H1 (cell line): ENCODE results near the gene ELFN1. TPM values are rescaled to one million over a fixed set of nuclear protein-coding genes. Genes with fewer than 3 reads are reported as not detected.
A peak's percentile ranks its signal among the peaks of the same experiment; 100 is the strongest.

Source experiments
- CTCF ChIA-PET: fragments of 300-600 bp; sonication (Branson Sonifier 250); formaldehyde crosslinking; loops from one replicate; lab custom pipeline; 2021; ENCODE audit not compliant: partially characterized antibody; lab: Charles Lee
- POLR2A ChIA-PET: fragments of 300-600 bp; sonication (Branson Sonifier 250); formaldehyde crosslinking; loops from one replicate; lab custom pipeline; 2021; ENCODE audit warnings: inconsistent platforms; ENCODE audit not compliant: partially characterized antibody; lab: Charles Lee
- DNase-seq, 2 experiments: peaks; one replicate each; pipeline versions ENCODE4 v3.0.0 to v3.0.0-alpha.2; 2010 to 2022; ENCODE audit warnings: low spot score in 2 of 2, low read depth in 1 of 2, mixed read lengths in 1 of 2
- FAIRE-seq: peaks from 2 replicates; lab custom pipeline; 2011; peaks lifted over from hg19 to GRCh38; lab: Jason Lieb, UNC
- H2AFZ ChIP-seq: 2 replicates; pipeline ENCODE4 v1.8.1; 2012; ENCODE audit warnings: low read length, inconsistent platforms
- H2AK5ac ChIP-seq: 2 replicates; pipeline ENCODE4 v1.6.1; 2013; ENCODE audit warnings: low read depth, low read length
- H2BK120ac ChIP-seq: replicated peaks from 2 replicates; pipeline ENCODE3; 2013; ENCODE audit warnings: low read depth, low read length, inconsistent platforms
- H2BK12ac ChIP-seq: 2 replicates; pipeline ENCODE4 v1.6.1; 2013; ENCODE audit warnings: low read depth, low read length
- H2BK15ac ChIP-seq: 2 replicates; pipeline ENCODE4 v1.6.1; 2013; ENCODE audit warnings: low read length
- H2BK20ac ChIP-seq: 2 replicates; pipeline ENCODE4 v1.6.1; 2013; ENCODE audit warnings: low read length
- H2BK5ac ChIP-seq: 2 replicates; pipeline ENCODE4 v1.6.1; 2013; ENCODE audit warnings: low read depth, low read length
- H3K14ac ChIP-seq: 2 replicates; pipeline ENCODE4 v1.6.1; 2013; ENCODE audit warnings: inconsistent platforms; ENCODE audit not compliant: insufficient read length
- H3K18ac ChIP-seq: 2 replicates; pipeline ENCODE4 v1.6.1; 2013; ENCODE audit warnings: low read length; ENCODE audit errors: extremely low read depth
- H3K23ac ChIP-seq: 2 replicates; pipeline ENCODE4 v1.6.1; 2013; ENCODE audit warnings: inconsistent platforms; ENCODE audit not compliant: insufficient read length
- H3K23me2 ChIP-seq: 2 replicates; pipeline ENCODE4 v1.6.1; 2013; ENCODE audit warnings: low read depth, low read length
- H3K27ac ChIP-seq: 2 replicates; pipeline ENCODE4 v1.6.1; 2011; ENCODE audit warnings: low read depth, low read length, inconsistent platforms
- H3K27me3 ChIP-seq, 4 experiments: replicated peaks in 1 of 4; 1 replicate in 1 of 4; 2 replicates in 3 of 4; pipeline versions ENCODE4 v1.6.1 to v1.8.1; 2011 to 2013; ENCODE audit warnings: low read length in 3 of 4, mild to moderate bottlenecking in 3 of 4, inconsistent platforms in 2 of 4, mixed read lengths in 2 of 4, moderate library complexity in 1 of 4; ENCODE audit not compliant: control insufficient read depth in 3 of 4, insufficient read depth in 3 of 4; ENCODE audit errors: extremely low read depth in 1 of 4
- H3K36me3 ChIP-seq, 4 experiments: 2 replicates each; pipeline versions ENCODE4 v1.6.1 to v1.8.1; 2011 to 2013; ENCODE audit warnings: mild to moderate bottlenecking in 4 of 4, low read length in 3 of 4, moderate library complexity in 2 of 4, control low read depth in 1 of 4, inconsistent platforms in 1 of 4; ENCODE audit not compliant: insufficient read depth in 4 of 4, control insufficient read depth in 2 of 4
- H3K4ac ChIP-seq: replicated peaks from 2 replicates; pipeline ENCODE3; 2013; ENCODE audit warnings: low read length, low read depth, mixed read lengths, inconsistent platforms; ENCODE audit not compliant: insufficient read length
- H3K4me1 ChIP-seq, 4 experiments: replicated peaks in 1 of 4; 1 replicate in 1 of 4; 2 replicates in 3 of 4; pipeline versions ENCODE4 v1.6.1 to v1.8.1; 2011 to 2013; ENCODE audit warnings: low read length in 3 of 4, inconsistent platforms in 2 of 4, mixed read lengths in 1 of 4; ENCODE audit not compliant: insufficient read depth in 4 of 4, control insufficient read depth in 3 of 4
- H3K4me2 ChIP-seq, 2 experiments: 2 replicates each; pipeline versions ENCODE4 v1.6.1 to v1.8.1; 2011 to 2013; ENCODE audit warnings: low read depth in 2 of 2, low read length in 2 of 2, control low read depth in 1 of 2, inconsistent platforms in 1 of 2, mild to moderate bottlenecking in 1 of 2; ENCODE audit not compliant: insufficient read depth in 1 of 2
- H3K4me3 ChIP-seq, 4 experiments: fragments of 200-600, 300-600 bp in 1 of 4; sonication (generic), shearing (Covaris generic), sonication (Bioruptor Twin) in 1 of 4; 2 replicates each; pipeline versions ENCODE4 v1.5.1 to v1.8.1; 2011 to 2016; ENCODE audit warnings: low read length in 4 of 4, low read depth in 3 of 4, control low read depth in 2 of 4, inconsistent platforms in 2 of 4, mild to moderate bottlenecking in 2 of 4, mixed read lengths in 1 of 4, moderate library complexity in 1 of 4; ENCODE audit not compliant: insufficient read depth in 2 of 4; ENCODE audit errors: extremely low read depth in 1 of 4
- H3K56ac ChIP-seq: replicated peaks from 2 replicates; pipeline ENCODE3; 2013; ENCODE audit warnings: low read depth, mild to moderate bottlenecking, mixed read lengths, low read length, inconsistent platforms; ENCODE audit not compliant: insufficient read length
- H3K79me1 ChIP-seq: 2 replicates; pipeline ENCODE4 v1.6.1; 2013; ENCODE audit warnings: low read depth, low read length, control low read depth
- H3K79me2 ChIP-seq, 2 experiments: 2 replicates each; pipeline versions ENCODE4 v1.6.1 to v1.8.1; 2012 to 2013; ENCODE audit warnings: low read length in 2 of 2, mild to moderate bottlenecking in 2 of 2, inconsistent platforms in 1 of 2; ENCODE audit not compliant: insufficient read depth in 2 of 2, control insufficient read depth in 1 of 2
- H3K9ac ChIP-seq, 4 experiments: replicated peaks in 1 of 4; 1 replicate in 1 of 4; 2 replicates in 3 of 4; pipeline versions ENCODE4 v1.6.1 to v1.8.1; 2011 to 2013; ENCODE audit warnings: low read depth in 3 of 4, low read length in 3 of 4, control low read depth in 2 of 4, mild to moderate bottlenecking in 2 of 4, moderate library complexity in 2 of 4, inconsistent platforms in 1 of 4; ENCODE audit errors: extremely low read depth in 1 of 4
- H3K9me3 ChIP-seq, 2 experiments: 2 replicates each; pipeline versions ENCODE4 v1.6.1 to v1.8.1; 2012 to 2013; ENCODE audit warnings: mild to moderate bottlenecking in 2 of 2, moderate library complexity in 2 of 2, control low read depth in 1 of 2, inconsistent platforms in 1 of 2, low read depth in 1 of 2, low read length in 1 of 2, mixed read lengths in 1 of 2; ENCODE audit not compliant: insufficient read depth in 2 of 2
- H4K20me1 ChIP-seq, 2 experiments: replicated peaks in 1 of 2; 2 replicates each; pipeline versions ENCODE3 to v1.8.1; 2011 to 2013; ENCODE audit warnings: inconsistent platforms in 2 of 2, low read length in 2 of 2, mild to moderate bottlenecking in 1 of 2; ENCODE audit not compliant: insufficient read depth in 2 of 2, control insufficient read depth in 1 of 2
- H4K5ac ChIP-seq: 2 replicates; pipeline ENCODE4 v1.6.1; 2013; ENCODE audit warnings: low read length, low read depth, mixed read lengths, inconsistent platforms; ENCODE audit not compliant: insufficient read length
- H4K8ac ChIP-seq: 2 replicates; pipeline ENCODE4 v1.8.0; 2013; ENCODE audit warnings: mild to moderate bottlenecking, moderate library complexity, low read length, inconsistent platforms; ENCODE audit not compliant: insufficient read depth; ENCODE audit errors: extremely low read depth
- H4K91ac ChIP-seq: replicated peaks from 2 replicates; pipeline ENCODE3; 2013; ENCODE audit warnings: low read length, mixed read lengths, inconsistent platforms; ENCODE audit not compliant: insufficient read length
- CHD1 ChIP-seq: IDR thresholded peaks from 2 replicates; pipeline ENCODE4 v1.6.1; 2012; ENCODE audit warnings: low read depth, low read length, improper control_type of control experiment
- FOSL1 ChIP-seq: IDR thresholded peaks from 2 replicates; pipeline ENCODE4 v1.6.1; 2011; ENCODE audit warnings: mild to moderate bottlenecking, low read depth, low read length, moderate library complexity; ENCODE audit not compliant: insufficient read depth
- JUN ChIP-seq: IDR thresholded peaks from 2 replicates; pipeline ENCODE4 v1.6.1; 2011; ENCODE audit warnings: low read depth, mild to moderate bottlenecking, improper control_type of control experiment, low read length
- MAFK ChIP-seq: IDR thresholded peaks from 2 replicates; pipeline ENCODE4 v1.6.1; 2012; ENCODE audit warnings: low read depth, mild to moderate bottlenecking, improper control_type of control experiment, low read length
- PHF8 ChIP-seq: fragments of 200-600 bp; sonication (generic); conservative IDR thresholded peaks from 2 replicates; pipeline ENCODE4 v1.7.1; 2012; ENCODE audit warnings: low read depth, mild to moderate bottlenecking, inconsistent platforms, low read length, moderate library complexity
- RAD21 ChIP-seq, 2 experiments: IDR thresholded peaks in 1 of 2; conservative IDR thresholded peaks in 1 of 2; 2 replicates each; pipeline ENCODE4 v1.6.1; 2011; ENCODE audit warnings: low read depth in 2 of 2, low read length in 2 of 2, improper control_type of control experiment in 1 of 2, inconsistent platforms in 1 of 2, mild to moderate bottlenecking in 1 of 2, moderate library complexity in 1 of 2
- TBP ChIP-seq: IDR thresholded peaks from 2 replicates; pipeline ENCODE4 v1.6.1; 2011; ENCODE audit warnings: low read depth, low read length, improper control_type of control experiment
- TCF12 ChIP-seq: IDR thresholded peaks from 2 replicates; pipeline ENCODE4 v1.6.1; 2011; ENCODE audit warnings: low read depth, mild to moderate bottlenecking, low read length
- YY1 ChIP-seq: IDR thresholded peaks from 2 replicates; pipeline ENCODE4 v1.6.1; 2011; ENCODE audit warnings: low read depth, mild to moderate bottlenecking, low read length
- WGBS, 2 experiments: shearing (Covaris generic) in 1 of 2; methylation state at CpG; one replicate each; pipeline versions ENCODE4 v1.1.6 to v1.1.7; 2013 to 2015; ENCODE audit warnings: low lambda C conversion rate in 2 of 2, mixed read lengths in 2 of 2, inconsistent platforms in 1 of 2, low coverage in 1 of 2, missing lambda C conversion rate in 1 of 2; ENCODE audit not compliant: insufficient replicate concordance in 2 of 2, insufficient coverage in 1 of 2, insufficient read length in 1 of 2; ENCODE audit errors: extremely low coverage in 1 of 2, missing lambda C conversion rate in 1 of 2; 5-methylcytosine and 5-hydroxymethylcytosine counted together
- polyA plus RNA-seq, 7 experiments: library from polyadenylated mRNA; depleted of rRNA in 3 of 7; stranded (reverse) in 5 of 7; unstranded in 2 of 7; fragments of >200 nt in 5 of 7; fragments of 200-250 nt in 2 of 7; gene quantifications; 1 replicate in 5 of 7; 2 replicates in 1 of 7; 4 replicates in 1 of 7; pipeline versions ENCODE4 v1.2.1 to v1.2.3, GENCODE V29; 2011 to 2013; ENCODE audit warnings: missing spikeins in 2 of 7, mixed read lengths in 2 of 7
- total RNA-seq: library from RNA; stranded (reverse); fragmentation: NEBNext Ultra II Directional; extraction: Animal tissue kit (Norgen Biotek cat#: 25700); gene quantifications from 2 replicates; pipeline ENCODE4 v1.2.1, GENCODE V29; 2021

The ELFN1 gene
- total and polyA plus RNA-seq, 2 of the 8 experiments (the other 6 are each of a cell fraction or from before 2014, with no cell fraction given) = 2.0 to 4.5 TPM

GRCh38 chr7:1715671-1716074 is 45.6 kb downstream of the ELFN1 start:
- ChIA-PET CTCF (interaction anchor here (1.3 to 1.8 kb wide), 2 partner anchors 13 to 52 kb away, joined by 3 to 4 read pairs; no protein-coding TSS in a partner anchor), POLR2A (interaction anchor here (0.7 kb wide), 1 partner anchor 75 kb away, joined by 3 read pairs; no protein-coding TSS in a partner anchor)
- H3K79me1 ChIP-seq = no peaks in the 10 kb centered on the region
- no peak overlapping the region for H3K23ac ChIP-seq
- H3K4me3 ChIP-seq = no peak overlapping the region
- FAIRE-seq (no peak), DNase-seq (no peak)
- H3K9me3 ChIP-seq = no peaks in the 10 kb centered on the region
- no peak overlapping the region for H2AK5ac ChIP-seq
- no peak overlapping the region for H4K5ac ChIP-seq
- no peak overlapping the region for H2BK120ac ChIP-seq
- H3K27me3 ChIP-seq = no peaks in the 10 kb centered on the region
- 0 out of 2 replicates have a peak overlapping the region, but pooled peaks have one; percentile 86 for H2BK20ac ChIP-seq
- H3K79me2 ChIP-seq = no peaks in the 10 kb centered on the region
- no peak overlapping the region for H4K8ac ChIP-seq
- H3K56ac ChIP-seq = no peak overlapping the region
- no peak overlapping the region; a peak in 1 of 4 replicates for H3K4me2 ChIP-seq
- WGBS, 2 experiments = 68% methylated on average over 6 of the region's 6 CpGs; no CpG with 5 or more reads in 1 of the 2 experiments
- H3K9ac ChIP-seq = no peak overlapping the region
- peak overlapping the region; percentile 75; the same call in 1 of the 2 replicates for H2BK12ac ChIP-seq
- peak overlapping the region; percentile 25; the same call in 1 of the 2 replicates for H2BK15ac ChIP-seq
- H3K4me1 ChIP-seq = peaks cover 0 to 31% (median 26%) of the 10 kb centered on the region in 4 experiments; a peak in 6 of 7 replicates
- no peak overlapping the region for H4K91ac ChIP-seq
- H2BK5ac ChIP-seq = peak overlapping the region; percentile 56; the same call in 1 of the 2 replicates
- H4K20me1 ChIP-seq = no peaks in the 10 kb centered on the region
- no peak overlapping the region for H3K14ac ChIP-seq
- H3K27ac ChIP-seq = no peak overlapping the region
- no peak overlapping the region for H2AFZ ChIP-seq
- no peaks in the 10 kb centered on the region for H3K23me2 ChIP-seq
- no peak overlapping the region for H3K4ac ChIP-seq
- H3K18ac ChIP-seq = no peak overlapping the region
- no peaks in the 10 kb centered on the region for H3K36me3 ChIP-seq
- no peak for TF ChIP-seq RAD21 (IDR thresholded peaks at IDR 0.05 in 1 of 2, conservative IDR thresholded peaks at IDR 0.05 in 1 of 2; ENCODE audit: low read depth in 2 of 2, low read length in 2 of 2)
- TF ChIP-seq PHF8 = no peak
- TF ChIP-seq FOSL1 = no peak
- TF ChIP-seq CHD1 = no peak
- no peak for TF ChIP-seq MAFK
- TF ChIP-seq JUN = no peak
- no peak for TF ChIP-seq YY1
- no peak for TF ChIP-seq TCF12
- no peak for TF ChIP-seq TBP
